M059J (cell line): ENCODE data around the gene ZBED5. TPM values are rescaled to one million over a fixed set of nuclear protein-coding genes. Genes with fewer than 3 reads are reported as not detected.
"Not testable (repeated sequence)": the region's sequence is repeated elsewhere in the genome, so short reads cannot be mapped to it uniquely, and the experiment has no call there.

Experiments used
- DNase-seq: peaks from one replicate; pipeline ENCODE4 v3.0.0-alpha.2; 2012; ENCODE audit warnings: low read depth
- total RNA-seq: library from RNA; depleted of rRNA; stranded (reverse); fragments of >200 nt; shearing (Covaris generic); gene quantifications from 2 replicates; pipeline ENCODE4 v1.2.3, GENCODE V29; 2014; rRNA removed

ZBED5 gene
- total RNA-seq: 42.6 and 43.9 TPM in 2 replicates

- peak; percentile 98 for DNase-seq
These were observed at the start of gene ZBED5 for GRCh38 chr11:10857709-10858438. Gene ZBED5 (minus strand): TSS chr11:10858053. CDS start chr11:10854945, 3,108 bp downstream.

- DNase-seq: peak; percentile 58
These were observed 48.7 kb upstream of the ZBED5 start for GRCh38 chr11:10906521-10906920.

- no peak for DNase-seq
These were observed 44.6 kb upstream of the ZBED5 start for GRCh38 chr11:10902301-10903063.

GRCh38 chr11:10900681-10901415, 43.0 kb upstream of the ZBED5 start:
- peak; percentile 66 for DNase-seq

GRCh38 chr11:10899121-10899830, 41.4 kb upstream of the ZBED5 start:
- no peak for DNase-seq

GRCh38 chr11:10898763-10899025, 40.8 kb upstream of the ZBED5 start:
- no peak for DNase-seq

GRCh38 chr11:10898003-10898762, 40.3 kb upstream of the ZBED5 start:
- no peak for DNase-seq

GRCh38 chr11:10897150-10897549, 39.3 kb upstream of the ZBED5 start:
- no peak for DNase-seq

- DNase-seq: no peak
These were observed 38.6 kb upstream of the ZBED5 start for GRCh38 chr11:10896493-10896892.

GRCh38 chr11:10895285-10895684, 37.4 kb upstream of the ZBED5 start:
- no peak for DNase-seq

GRCh38 chr11:10894666-10895065, 36.8 kb upstream of the ZBED5 start:
- DNase-seq: no peak

GRCh38 chr11:10893714-10894151, 35.9 kb upstream of the ZBED5 start:
- peak; percentile 22 for DNase-seq

- DNase-seq: no peak
These were observed 34.4 kb upstream of the ZBED5 start for GRCh38 chr11:10892250-10892649.

GRCh38 chr11:10891151-10891720, 33.4 kb upstream of the ZBED5 start:
- DNase-seq: no peak

- not testable (repeated sequence) for DNase-seq
These were observed 32.2 kb upstream of the ZBED5 start for GRCh38 chr11:10890083-10890482.

GRCh38 chr11:10887307-10887706, 29.5 kb upstream of the ZBED5 start:
- no peak for DNase-seq

GRCh38 chr11:10886652-10887250, 28.9 kb upstream of the ZBED5 start:
- no peak for DNase-seq

- DNase-seq: peak; percentile 59
These were observed 28.0 kb upstream of the ZBED5 start for GRCh38 chr11:10885703-10886363.

- not testable (repeated sequence) for DNase-seq
These were observed 26.4 kb upstream of the ZBED5 start for GRCh38 chr11:10884292-10884691.

- DNase-seq: no peak
These were observed 24.0 kb upstream of the ZBED5 start for GRCh38 chr11:10881892-10882291.
